ENCODE results near the gene UNC45A.
A peak's percentile ranks its signal among the peaks of the same experiment; 100 is the strongest.

Gene UNC45A

DNA sequence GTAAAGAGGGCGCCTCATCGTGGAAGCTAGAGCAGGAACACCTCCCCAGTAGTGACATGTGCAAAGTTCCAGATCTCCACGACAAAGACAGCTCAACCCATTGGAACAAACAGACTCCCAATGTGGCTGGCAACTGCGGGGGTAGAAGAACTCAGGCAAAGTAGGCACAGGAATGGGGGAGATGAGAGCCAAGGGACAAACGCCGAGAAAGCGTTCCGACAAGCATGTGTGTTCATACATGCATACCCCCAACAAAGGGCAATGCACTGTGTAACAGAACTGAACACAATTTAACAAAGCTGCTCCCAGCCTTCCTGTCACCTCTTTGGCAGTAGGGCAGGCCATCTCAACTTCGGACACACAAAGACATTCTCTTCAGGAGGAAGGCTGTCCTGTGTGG lies 31.2 kb downstream of the UNC45A start:
- DNase-seq (ENCODE audit: low spot score) = no peak

GRCh38 chr15:90967206-90967605 lies 32.1 kb downstream of the UNC45A start:
- no peak for DNase-seq (ENCODE audit: low spot score)

DNA sequence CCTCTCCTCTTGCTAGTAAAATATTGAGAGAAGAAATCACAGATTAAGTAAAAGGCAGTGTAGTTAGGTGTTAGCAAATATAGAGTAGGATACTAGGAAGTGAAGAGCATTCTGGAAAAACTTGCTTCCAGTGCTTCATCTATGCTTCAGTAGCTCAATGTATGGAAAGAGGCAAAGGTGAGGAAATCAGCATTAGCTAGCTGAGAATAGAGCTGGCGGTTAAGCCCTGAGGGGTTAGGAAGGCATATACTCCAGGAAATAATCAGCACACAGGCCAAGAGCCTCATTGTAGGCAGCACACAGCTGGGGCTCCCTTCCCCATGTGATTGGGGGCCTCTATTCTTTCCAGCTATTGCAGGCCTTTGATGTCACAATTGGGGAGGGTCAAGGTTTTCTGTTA lies 33.3 kb downstream of the UNC45A start:
- no peak for DNase-seq (ENCODE audit: low spot score)

- no peak for DNase-seq (ENCODE audit: low spot score)
Observed at GRCh38 chr15:90970274-90970673, 35.2 kb downstream of the UNC45A start.

DNA sequence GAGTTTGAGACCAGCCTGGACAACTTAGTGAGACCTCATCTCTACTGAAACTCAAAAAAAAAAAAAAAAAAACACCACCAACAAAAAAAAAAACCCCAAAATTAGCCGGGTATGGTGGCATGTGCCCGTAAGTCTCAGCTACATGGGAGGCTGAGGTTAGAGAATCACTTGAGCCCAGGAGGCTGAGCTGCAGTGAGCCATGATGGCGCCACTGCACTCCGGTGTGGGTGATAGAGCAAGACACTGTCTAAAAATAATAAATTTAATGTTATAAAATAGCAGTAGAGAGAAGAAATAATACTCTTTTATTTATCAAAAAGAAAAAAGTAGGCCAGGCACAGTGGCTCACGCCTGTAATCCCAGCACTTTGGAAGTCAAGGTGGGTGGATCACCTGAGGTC lies 37.0 kb downstream of the UNC45A start:
- DNase-seq (ENCODE audit: low spot score) = no peak

- DNase-seq (ENCODE audit: low spot score) = no peak
Observed at GRCh38 chr15:90974216-90974615, 39.1 kb downstream of the UNC45A start.

GRCh38 chr15:90979582-90979981 lies 44.5 kb downstream of the UNC45A start:
- DNase-seq (ENCODE audit: low spot score) = no peak

GRCh38 chr15:90981681-90982080 lies 46.6 kb downstream of the UNC45A start:
- DNase-seq (ENCODE audit: low spot score) = no peak

DNA sequence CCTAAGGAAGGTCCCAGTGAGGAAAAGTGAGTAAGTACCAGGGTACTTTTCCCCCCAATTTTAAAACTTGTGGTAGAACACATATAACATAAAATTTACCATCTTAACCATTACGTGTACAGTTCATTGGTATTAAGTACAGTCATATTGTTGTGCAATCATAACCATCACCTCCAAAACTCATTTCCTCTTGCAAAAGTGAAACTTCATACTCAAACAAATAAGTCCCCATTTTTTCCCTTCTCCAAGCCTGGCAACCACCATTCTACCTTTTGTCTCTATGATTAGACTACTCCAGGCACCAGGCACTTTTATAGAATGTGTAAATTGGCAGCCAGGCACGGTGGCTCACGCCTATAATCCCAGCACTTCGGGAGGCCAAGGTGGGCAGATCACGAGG lies 47.0 kb downstream of the UNC45A start:
- no peak for DNase-seq (ENCODE audit: low spot score)

GRCh38 chr15:90986790-90987507 lies 51.9 kb downstream of the UNC45A start:
- no peak for DNase-seq (ENCODE audit: low spot score)

- no peak for DNase-seq (ENCODE audit: low spot score)
Observed at GRCh38 chr15:90987561-90988141, 52.6 kb downstream of the UNC45A start.

GRCh38 chr15:90988296-90988695 lies 53.2 kb downstream of the UNC45A start:
- peak; percentile 15 for DNase-seq (ENCODE audit: low spot score)

DNA sequence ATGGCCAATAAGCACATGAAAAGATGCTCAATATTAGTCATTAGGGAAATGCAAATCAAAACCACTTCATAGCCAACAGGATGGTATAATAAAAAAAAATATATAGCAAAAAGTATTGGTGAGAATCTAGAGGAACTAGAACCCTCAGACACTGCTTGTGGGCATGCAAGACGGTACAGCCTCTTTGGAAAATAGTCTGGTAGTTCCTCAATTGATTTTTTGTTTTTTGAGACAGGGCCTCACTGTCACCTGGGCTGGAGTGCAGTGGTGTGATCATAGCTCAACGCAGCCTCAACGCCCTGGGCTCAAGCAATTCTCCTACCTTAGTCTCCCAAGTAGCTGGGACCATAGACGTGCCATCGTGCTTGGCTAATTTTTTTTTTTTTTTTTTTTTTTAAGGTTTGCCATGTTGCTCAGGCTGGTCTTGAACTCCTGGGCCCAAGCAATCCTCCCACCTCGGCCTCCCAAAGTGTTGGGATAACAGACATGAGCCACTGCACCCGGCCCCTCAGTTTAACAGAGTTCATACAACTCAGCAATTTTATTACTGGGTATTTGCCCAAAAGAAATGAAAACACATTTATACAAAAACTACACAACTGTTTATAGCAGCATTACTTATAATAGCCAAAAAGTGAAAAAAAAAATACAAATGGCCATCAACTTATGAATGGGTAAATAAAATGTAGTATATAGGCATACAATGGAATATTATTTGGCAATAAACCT lies 54.1 kb downstream of the UNC45A start:
- no peak for DNase-seq (ENCODE audit: low spot score)

GRCh38 chr15:90990446-90990845 lies 55.4 kb downstream of the UNC45A start:
- DNase-seq (ENCODE audit: low spot score) = no peak

- no peak for DNase-seq (ENCODE audit: low spot score)
Observed at GRCh38 chr15:90991587-90992285, 56.7 kb downstream of the UNC45A start.

GRCh38 chr15:90994059-90994416 lies 59.0 kb downstream of the UNC45A start:
- no peak for DNase-seq (ENCODE audit: low spot score)

DNA sequence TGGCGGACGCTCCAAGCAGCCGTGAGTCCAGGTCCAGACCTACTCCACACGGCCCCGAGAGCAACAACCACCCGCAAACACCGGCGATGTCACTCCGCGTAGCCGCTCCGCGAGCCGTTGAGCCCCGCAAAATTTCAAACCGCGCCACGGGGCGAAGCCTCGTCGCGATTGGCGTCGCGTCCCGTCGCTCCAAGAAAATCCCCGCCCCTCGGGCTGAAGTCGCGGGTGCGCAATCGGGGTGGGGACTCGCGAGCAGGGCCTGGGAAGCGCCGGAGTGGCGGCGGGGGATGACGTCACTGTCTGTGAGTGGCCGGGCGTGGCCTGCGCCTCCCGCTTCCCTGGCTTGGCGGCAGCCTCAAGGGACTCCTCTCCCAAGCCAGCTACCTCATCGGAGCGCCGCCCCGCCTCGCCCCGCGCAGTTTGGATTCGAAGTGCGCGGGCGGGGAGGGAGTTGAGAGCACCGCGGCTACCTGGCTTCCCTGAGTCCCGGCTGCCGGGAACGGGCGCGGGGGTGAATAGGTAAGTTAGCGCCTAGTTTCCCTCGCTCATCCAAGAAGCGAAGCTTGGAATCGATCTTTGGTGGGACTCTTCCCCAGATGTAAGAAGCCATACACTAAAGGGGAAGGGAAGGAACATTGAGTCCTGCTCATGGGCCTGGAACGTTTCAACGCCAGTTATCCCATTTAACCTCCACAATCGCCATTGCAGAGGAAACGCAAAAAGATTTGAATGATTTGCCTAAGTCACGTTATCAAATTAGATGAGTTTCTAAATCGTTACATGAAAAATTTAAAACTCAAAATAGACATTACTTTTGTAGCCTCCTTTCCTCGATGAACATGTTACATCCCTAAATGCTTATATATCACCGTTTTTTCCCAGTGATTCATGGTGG lies 59.6 kb downstream of the UNC45A start, which contains the start of gene PRC1:
Gene PRC1 (minus strand): TSS at position 119 of the 895 bp plus-strand sequence. CDS start 118 bp downstream, at position 1.
- DNase-seq (ENCODE audit: low spot score) = peak; percentile 98

DNA sequence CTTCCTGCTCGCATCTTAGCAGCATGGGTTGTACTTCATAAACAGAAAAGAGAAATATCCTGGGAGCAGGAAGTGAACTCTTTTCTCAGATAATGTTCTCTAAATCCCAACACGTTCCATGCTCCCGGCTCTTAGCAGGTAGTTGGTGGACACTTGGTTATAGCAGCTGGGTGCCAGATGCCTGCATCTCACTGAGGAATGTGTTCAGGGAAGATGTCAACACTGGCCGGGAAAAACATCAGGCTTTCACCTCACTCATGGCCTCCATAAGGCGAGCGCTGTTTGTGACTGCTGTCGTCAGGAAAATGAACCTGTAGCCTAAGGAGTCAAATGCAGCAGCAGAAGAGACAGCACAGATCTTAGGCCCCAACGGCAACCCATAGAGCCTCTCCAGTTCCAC lies 63.7 kb downstream of the UNC45A start:
- no peak for DNase-seq (ENCODE audit: low spot score)

DNA sequence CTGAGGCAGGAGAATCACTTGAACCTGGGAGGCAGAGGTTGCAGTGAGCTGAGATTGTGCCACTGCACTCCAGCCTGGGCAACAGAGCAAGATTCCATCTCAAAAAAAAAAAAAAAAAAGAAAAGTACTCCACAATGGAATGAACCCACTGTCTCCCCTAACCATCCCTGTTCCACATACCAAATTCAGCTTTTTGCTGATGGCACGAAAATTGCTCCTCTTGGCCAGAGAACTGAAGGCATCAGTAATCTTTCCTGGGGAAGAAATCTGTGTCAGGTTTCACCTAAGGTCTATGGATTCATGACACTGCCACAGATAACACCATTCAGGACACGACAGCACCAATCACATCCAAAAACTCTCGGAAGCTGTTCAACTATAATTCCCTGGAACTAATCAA lies 66.1 kb downstream of the UNC45A start:
- DNase-seq (ENCODE audit: low spot score) = no peak
